Osteoblast (primary cell): ENCODE measurements around the gene NADK. TPM values are rescaled to one million over a fixed set of nuclear protein-coding genes. Genes with fewer than 3 reads are reported as not detected.
"Not testable (repeated sequence)": the region's sequence is repeated elsewhere in the genome, so short reads cannot be mapped to it uniquely, and the experiment has no call there.

Experiments used
- DNase-seq: peaks from one replicate; pipeline ENCODE4 v3.0.0; 2011; ENCODE audit warnings: low spot score, mixed read lengths; ENCODE audit not compliant: insufficient read length; ENCODE audit errors: missing footprints
- H2AFZ ChIP-seq: 2 replicates; pipeline ENCODE4 v1.6.0; 2011; ENCODE audit warnings: mild to moderate bottlenecking, low read length
- H3K27ac ChIP-seq: 2 replicates; pipeline ENCODE4 v1.5.1; 2011; ENCODE audit warnings: mild to moderate bottlenecking, low read depth, low read length, moderate library complexity
- H3K27me3 ChIP-seq: 2 replicates; pipeline ENCODE4 v1.6.0; 2012; ENCODE audit warnings: mild to moderate bottlenecking, control low read depth, inconsistent platforms, low read length, moderate library complexity; ENCODE audit not compliant: insufficient read depth
- H3K36me3 ChIP-seq: 2 replicates; pipeline ENCODE4 v1.5.1; 2011; ENCODE audit warnings: mild to moderate bottlenecking, low read length, control low read depth, moderate library complexity; ENCODE audit not compliant: insufficient read depth
- H3K4me1 ChIP-seq: 2 replicates; pipeline ENCODE4 v1.5.1; 2011; ENCODE audit warnings: mild to moderate bottlenecking, low read length, control low read depth, moderate library complexity; ENCODE audit not compliant: insufficient read depth
- H3K4me2 ChIP-seq: 2 replicates; pipeline ENCODE4 v1.6.0; 2011; ENCODE audit warnings: mild to moderate bottlenecking, low read length; ENCODE audit not compliant: insufficient read depth
- H3K4me3 ChIP-seq: fragments of 200-600 bp; sonication (generic); 3 replicates; pipeline ENCODE4 v1.5.1; 2012; ENCODE audit warnings: mild to moderate bottlenecking, low read length, inconsistent platforms; ENCODE audit not compliant: insufficient read depth
- H3K79me2 ChIP-seq: 2 replicates; pipeline ENCODE4 v1.6.0; 2012; ENCODE audit warnings: mild to moderate bottlenecking, low read length, control low read depth, inconsistent platforms; ENCODE audit not compliant: insufficient read depth
- H3K9me3 ChIP-seq: 2 replicates; pipeline ENCODE4 v1.5.1; 2011; ENCODE audit warnings: low read depth, low read length, control low read depth
- H4K20me1 ChIP-seq: 2 replicates; pipeline ENCODE4 v1.6.0; 2012; ENCODE audit warnings: mild to moderate bottlenecking, low read length, control low read depth; ENCODE audit not compliant: insufficient read depth
- total RNA-seq: library from RNA; depleted of rRNA; stranded (reverse); fragments of >200 nt; gene quantifications from 2 replicates; pipeline ENCODE4 v1.2.3, GENCODE V29; 2012
- TF ChIP-seq, protein P1 (sequence below): IDR thresholded peaks from 2 replicates; pipeline ENCODE4 v1.5.1; 2011; ENCODE audit warnings: mild to moderate bottlenecking, low read depth, low read length, moderate library complexity; ENCODE audit errors: extremely low read depth

The NADK gene
- total RNA-seq, 1 donor, result 45.6 TPM

DNA sequence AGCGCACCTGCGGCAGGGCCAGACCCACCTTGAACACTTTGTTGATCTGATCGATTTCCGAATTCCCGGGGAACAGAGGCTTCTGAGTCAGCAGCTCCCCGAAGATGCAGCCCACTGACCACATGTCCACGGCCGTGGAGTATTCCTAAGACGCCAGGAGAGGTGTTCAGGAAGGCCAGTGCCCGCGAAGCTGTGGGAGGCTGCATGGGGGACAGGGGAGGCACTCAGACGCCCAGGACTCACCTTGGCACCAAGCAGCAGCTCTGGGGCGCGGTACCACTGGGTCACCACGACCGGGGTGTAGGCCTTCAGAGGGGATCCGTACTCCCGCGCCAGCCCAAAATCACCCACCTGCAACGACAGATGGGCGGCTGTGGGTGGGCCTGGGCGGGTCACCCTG is 74.5 kb downstream of the NADK start:
- Histone ChIP-seq H3K27ac (no peak overlapping the region), H2AFZ (no peak overlapping the region), H3K36me3 (no peaks in the 10 kb centered on the region), H3K4me2 (no peak overlapping the region), H3K79me2 (no peaks in the 10 kb centered on the region), H3K9me3 (no peaks in the 10 kb centered on the region), H3K4me3 (no peak overlapping the region), H3K27me3 (no peaks in the 10 kb centered on the region), H4K20me1 (no peaks in the 10 kb centered on the region), H3K4me1 (no peaks in the 10 kb centered on the region)
- TF ChIP-seq, protein P1, sequence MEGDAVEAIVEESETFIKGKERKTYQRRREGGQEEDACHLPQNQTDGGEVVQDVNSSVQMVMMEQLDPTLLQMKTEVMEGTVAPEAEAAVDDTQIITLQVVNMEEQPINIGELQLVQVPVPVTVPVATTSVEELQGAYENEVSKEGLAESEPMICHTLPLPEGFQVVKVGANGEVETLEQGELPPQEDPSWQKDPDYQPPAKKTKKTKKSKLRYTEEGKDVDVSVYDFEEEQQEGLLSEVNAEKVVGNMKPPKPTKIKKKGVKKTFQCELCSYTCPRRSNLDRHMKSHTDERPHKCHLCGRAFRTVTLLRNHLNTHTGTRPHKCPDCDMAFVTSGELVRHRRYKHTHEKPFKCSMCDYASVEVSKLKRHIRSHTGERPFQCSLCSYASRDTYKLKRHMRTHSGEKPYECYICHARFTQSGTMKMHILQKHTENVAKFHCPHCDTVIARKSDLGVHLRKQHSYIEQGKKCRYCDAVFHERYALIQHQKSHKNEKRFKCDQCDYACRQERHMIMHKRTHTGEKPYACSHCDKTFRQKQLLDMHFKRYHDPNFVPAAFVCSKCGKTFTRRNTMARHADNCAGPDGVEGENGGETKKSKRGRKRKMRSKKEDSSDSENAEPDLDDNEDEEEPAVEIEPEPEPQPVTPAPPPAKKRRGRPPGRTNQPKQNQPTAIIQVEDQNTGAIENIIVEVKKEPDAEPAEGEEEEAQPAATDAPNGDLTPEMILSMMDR, result no peak
- no peak for DNase-seq

- not testable (repeated sequence) for H3K9me3 ChIP-seq, H3K79me2 ChIP-seq, H3K27me3 ChIP-seq, H2AFZ ChIP-seq, H3K4me1 ChIP-seq, H3K4me3 ChIP-seq, DNase-seq, H3K27ac ChIP-seq, H3K36me3 ChIP-seq, H3K4me2 ChIP-seq, H4K20me1 ChIP-seq
Measured at GRCh38 chr1:1702506-1702905, 75.8 kb downstream of the NADK start.

Other genes with a start within 250 kb of the NADK start
- gene TMEM240, start 237.8 kb downstream of the NADK start, total RNA-seq, result 1.8 and 2.7 TPM in 2 replicates
- gene SSU72, start 203.6 kb downstream of the NADK start, total RNA-seq, result 67.2 and 73.1 TPM in 2 replicates
- 2.1 and 2.5 TPM in 2 replicates for gene FNDC10, start 178.3 kb downstream of the NADK start, total RNA-seq
- 74.0 and 80.7 TPM in 2 replicates for gene MIB2, start 163.0 kb downstream of the NADK start, total RNA-seq
- 0.59 and 1.1 TPM in 2 replicates for gene MMP23B, start 146.3 kb downstream of the NADK start, total RNA-seq
- 5.3 and 5.8 TPM in 2 replicates for gene CDK11B, start 119.5 kb downstream of the NADK start, total RNA-seq
- 33.0 and 38.4 TPM in 2 replicates for gene SLC35E2B, start 85.7 kb downstream of the NADK start, total RNA-seq
- 19.4 and 22.1 TPM in 2 replicates for gene CDK11A, start 54.1 kb downstream of the NADK start, total RNA-seq
- 84.6 and 88.7 TPM in 2 replicates for gene GNB1, start 112.6 kb upstream of the NADK start, total RNA-seq
- gene CALML6, start 136.8 kb upstream of the NADK start, total RNA-seq, result 0.29 and 0.36 TPM in 2 replicates
- gene TMEM52, start 140.8 kb upstream of the NADK start, total RNA-seq, result not detected in 2 replicates
- gene CFAP74, start 225.3 kb upstream of the NADK start, total RNA-seq, result not detected in 2 replicates
- not detected in 2 replicates for gene GABRD, start 240.9 kb upstream of the NADK start, total RNA-seq